PFSK-1 (cell line): ENCODE results near the gene CCDC177.

Experiments used
- POLR2AphosphoS5 ChIP-seq: IDR thresholded peaks from 2 replicates; pipeline ENCODE4 v1.6.1; 2012; ENCODE audit warnings: low read depth, mild to moderate bottlenecking, control low read depth, low read length, moderate library complexity
- SIN3A ChIP-seq: IDR thresholded peaks from 2 replicates; pipeline ENCODE4 v1.6.1; 2012; ENCODE audit warnings: mild to moderate bottlenecking, low read length, moderate library complexity, borderline replicate concordance; ENCODE audit not compliant: insufficient read depth
- TF ChIP-seq, protein P1 (sequence below), 2 experiments: IDR thresholded peaks; 2 replicates each; pipeline versions ENCODE4 v1.6.1 to v1.8.0; 2011 to 2012; ENCODE audit warnings: low read depth in 2 of 2, low read length in 2 of 2, control low read depth in 1 of 2, inconsistent platforms in 1 of 2, mild to moderate bottlenecking in 1 of 2, moderate library complexity in 1 of 2; ENCODE audit not compliant: insufficient read depth in 1 of 2

DNA sequence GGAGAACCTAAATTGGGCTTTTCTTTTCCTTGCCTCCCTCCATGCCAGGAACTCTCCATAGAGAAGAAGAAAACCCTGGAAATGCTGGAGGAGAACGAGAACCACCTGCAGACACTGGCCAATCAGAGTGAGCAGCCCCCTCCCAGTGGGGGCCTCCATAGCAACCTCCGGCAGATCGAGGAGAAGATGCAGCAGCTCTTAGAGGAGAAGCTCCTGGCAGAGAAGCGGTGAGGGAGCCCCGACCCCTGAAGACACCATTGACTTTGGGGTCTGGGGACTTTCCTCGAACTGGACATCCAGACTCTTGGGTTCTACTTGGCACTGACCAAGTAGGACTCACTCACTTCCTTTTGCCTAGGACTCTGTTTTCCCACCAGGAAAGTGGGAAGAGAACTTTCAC, 48.8 kb downstream of the CCDC177 start:
- TF ChIP-seq POLR2AphosphoS5: no peak
- TF ChIP-seq, protein P1, sequence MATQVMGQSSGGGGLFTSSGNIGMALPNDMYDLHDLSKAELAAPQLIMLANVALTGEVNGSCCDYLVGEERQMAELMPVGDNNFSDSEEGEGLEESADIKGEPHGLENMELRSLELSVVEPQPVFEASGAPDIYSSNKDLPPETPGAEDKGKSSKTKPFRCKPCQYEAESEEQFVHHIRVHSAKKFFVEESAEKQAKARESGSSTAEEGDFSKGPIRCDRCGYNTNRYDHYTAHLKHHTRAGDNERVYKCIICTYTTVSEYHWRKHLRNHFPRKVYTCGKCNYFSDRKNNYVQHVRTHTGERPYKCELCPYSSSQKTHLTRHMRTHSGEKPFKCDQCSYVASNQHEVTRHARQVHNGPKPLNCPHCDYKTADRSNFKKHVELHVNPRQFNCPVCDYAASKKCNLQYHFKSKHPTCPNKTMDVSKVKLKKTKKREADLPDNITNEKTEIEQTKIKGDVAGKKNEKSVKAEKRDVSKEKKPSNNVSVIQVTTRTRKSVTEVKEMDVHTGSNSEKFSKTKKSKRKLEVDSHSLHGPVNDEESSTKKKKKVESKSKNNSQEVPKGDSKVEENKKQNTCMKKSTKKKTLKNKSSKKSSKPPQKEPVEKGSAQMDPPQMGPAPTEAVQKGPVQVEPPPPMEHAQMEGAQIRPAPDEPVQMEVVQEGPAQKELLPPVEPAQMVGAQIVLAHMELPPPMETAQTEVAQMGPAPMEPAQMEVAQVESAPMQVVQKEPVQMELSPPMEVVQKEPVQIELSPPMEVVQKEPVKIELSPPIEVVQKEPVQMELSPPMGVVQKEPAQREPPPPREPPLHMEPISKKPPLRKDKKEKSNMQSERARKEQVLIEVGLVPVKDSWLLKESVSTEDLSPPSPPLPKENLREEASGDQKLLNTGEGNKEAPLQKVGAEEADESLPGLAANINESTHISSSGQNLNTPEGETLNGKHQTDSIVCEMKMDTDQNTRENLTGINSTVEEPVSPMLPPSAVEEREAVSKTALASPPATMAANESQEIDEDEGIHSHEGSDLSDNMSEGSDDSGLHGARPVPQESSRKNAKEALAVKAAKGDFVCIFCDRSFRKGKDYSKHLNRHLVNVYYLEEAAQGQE (IDR thresholded peaks at IDR 0.05; ENCODE audit: insufficient read depth in 1 of 2, low read depth in 2 of 2, low read length in 2 of 2): no peak
- TF ChIP-seq SIN3A: no peak
